H4 (cell line): ENCODE measurements around the gene JUN. TPM values are rescaled to one million over a fixed set of nuclear protein-coding genes. Genes with fewer than 3 reads are reported as not detected.

Experiments
- DNase-seq: peaks from one replicate; pipeline ENCODE4 v3.0.0-alpha.2; 2015; ENCODE audit warnings: low spot score
- total RNA-seq: library from RNA; depleted of rRNA; stranded (reverse); fragments of >200 nt; shearing (Covaris generic); gene quantifications from 2 replicates; pipeline ENCODE4 v1.2.3, GENCODE V29; 2014; rRNA removed

JUN gene
- total RNA-seq: 23.2 and 29.4 TPM in 2 replicates

GRCh38 chr1:58783993-58784757 is at the start of gene JUN:
JUN (minus strand) TSS chr1:58784047; CDS start chr1:58783070, 977 bp downstream.
- peak; percentile 99 for DNase-seq

GRCh38 chr1:58833166-58833565 is 49.3 kb upstream of the JUN start:
- DNase-seq: no peak

- no peak for DNase-seq
Measured at GRCh38 chr1:58830291-58830690, 46.4 kb upstream of the JUN start.

- no peak for DNase-seq
Measured at GRCh38 chr1:58829866-58830265, 46.0 kb upstream of the JUN start.

GRCh38 chr1:58827298-58827697 is 43.5 kb upstream of the JUN start:
- no peak for DNase-seq

GRCh38 chr1:58824753-58825389 is 41.0 kb upstream of the JUN start:
- DNase-seq: no peak

GRCh38 chr1:58823481-58824010 is 39.7 kb upstream of the JUN start:
- DNase-seq: no peak

- no peak for DNase-seq
Measured at GRCh38 chr1:58821309-58821708, 37.5 kb upstream of the JUN start.

- no peak for DNase-seq
Measured at GRCh38 chr1:58818976-58819375, 35.1 kb upstream of the JUN start.

- peak; percentile 22 for DNase-seq
Measured at GRCh38 chr1:58818075-58818474, 34.2 kb upstream of the JUN start.

GRCh38 chr1:58816747-58817221 is 32.9 kb upstream of the JUN start:
- no peak for DNase-seq

- DNase-seq: peak; percentile 86
Measured at GRCh38 chr1:58816072-58816746, 32.4 kb upstream of the JUN start.

- DNase-seq: peak; percentile 33
Measured at GRCh38 chr1:58815686-58816071, 31.8 kb upstream of the JUN start.

- DNase-seq: peak; percentile 92
Measured at GRCh38 chr1:58815069-58815685, 31.3 kb upstream of the JUN start.

GRCh38 chr1:58814251-58815068 is 30.6 kb upstream of the JUN start:
- no peak for DNase-seq

GRCh38 chr1:58813801-58814200 is 30.0 kb upstream of the JUN start:
- DNase-seq: no peak

- peak; percentile 27 for DNase-seq
Measured at GRCh38 chr1:58813361-58813760, 29.5 kb upstream of the JUN start.

- DNase-seq: no peak
Measured at GRCh38 chr1:58812926-58813325, 29.1 kb upstream of the JUN start.

GRCh38 chr1:58812468-58812867 is 28.6 kb upstream of the JUN start:
- no peak for DNase-seq

- no peak for DNase-seq
Measured at GRCh38 chr1:58811303-58811702, 27.5 kb upstream of the JUN start.
